GM18498 (cell line): Measurements from ENCODE around the gene E2F1.
"Not testable (repeated sequence)": the region's sequence is repeated elsewhere in the genome, so short reads cannot be mapped to it uniquely, and the experiment has no call there.

Source experiments
- ATAC-seq: cut with Tn5 transposase; IDR thresholded peaks from one replicate; pipeline ENCODE4 v1.9.1; 2021; ENCODE audit warnings: mild to moderate bottlenecking, moderate library complexity; ENCODE audit not compliant: unreplicated experiment

Gene E2F1

DNA sequence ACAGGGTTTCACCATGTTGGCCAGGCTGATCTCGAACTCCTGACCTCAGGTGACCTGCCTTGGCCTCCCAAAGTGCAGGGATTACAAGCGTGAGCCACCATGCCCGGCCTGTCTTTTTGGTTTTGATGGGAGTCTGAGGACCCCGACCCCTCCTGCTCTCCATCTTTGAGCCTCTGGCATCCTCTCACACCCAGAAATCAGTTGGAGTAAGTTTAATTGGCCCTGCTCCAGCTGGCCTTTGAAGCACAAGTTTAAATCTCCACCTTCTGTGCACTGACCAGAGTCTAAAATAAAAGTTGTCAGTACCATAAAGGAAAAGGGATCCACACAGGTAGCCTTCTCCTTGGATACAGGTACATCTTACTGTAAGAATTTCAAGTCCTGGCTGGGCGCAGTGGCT lies 40.0 kb downstream of the E2F1 start:
- no peak for ATAC-seq

DNA sequence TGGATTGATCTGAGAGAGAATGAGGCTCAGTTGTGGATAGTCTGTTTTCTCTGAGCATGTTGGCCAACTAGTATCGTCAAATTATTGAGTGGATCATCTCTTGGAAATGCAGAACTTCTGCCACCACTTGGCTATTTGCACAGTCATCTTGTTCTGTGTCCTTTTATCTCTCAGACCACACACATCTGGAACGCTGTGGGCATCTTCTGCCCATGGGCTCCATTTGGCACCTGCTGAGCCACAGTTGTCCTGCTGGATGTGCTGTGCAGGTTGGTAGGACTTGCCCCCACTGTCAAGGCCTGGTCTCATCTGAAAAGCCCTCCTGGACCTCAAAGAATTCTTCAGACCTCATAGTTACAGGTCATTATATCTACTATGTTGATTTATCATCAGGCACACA lies 40.8 kb downstream of the E2F1 start:
- ATAC-seq, result no peak

- ATAC-seq, result no peak
These were observed 41.2 kb downstream of the E2F1 start for GRCh38 chr20:33645072-33645358.

- no peak for ATAC-seq
These were observed 41.7 kb downstream of the E2F1 start for GRCh38 chr20:33644313-33645071.

GRCh38 chr20:33640287-33640686 lies 45.9 kb downstream of the E2F1 start:
- ATAC-seq, result no peak

GRCh38 chr20:33636776-33637175 lies 49.4 kb downstream of the E2F1 start:
- no peak for ATAC-seq

GRCh38 chr20:33635341-33635740 lies 50.8 kb downstream of the E2F1 start:
- no peak for ATAC-seq

- ATAC-seq, result not testable (repeated sequence)
These were observed 54.3 kb downstream of the E2F1 start for GRCh38 chr20:33631910-33632309.

- no peak for ATAC-seq
These were observed 55.7 kb downstream of the E2F1 start for GRCh38 chr20:33630507-33630906.

- ATAC-seq, result no peak
These were observed 56.2 kb downstream of the E2F1 start for GRCh38 chr20:33629979-33630378.

- ATAC-seq, result no peak
These were observed 56.7 kb downstream of the E2F1 start for GRCh38 chr20:33629533-33629932.

- no peak for ATAC-seq
These were observed 58.5 kb downstream of the E2F1 start for GRCh38 chr20:33627577-33628216.

DNA sequence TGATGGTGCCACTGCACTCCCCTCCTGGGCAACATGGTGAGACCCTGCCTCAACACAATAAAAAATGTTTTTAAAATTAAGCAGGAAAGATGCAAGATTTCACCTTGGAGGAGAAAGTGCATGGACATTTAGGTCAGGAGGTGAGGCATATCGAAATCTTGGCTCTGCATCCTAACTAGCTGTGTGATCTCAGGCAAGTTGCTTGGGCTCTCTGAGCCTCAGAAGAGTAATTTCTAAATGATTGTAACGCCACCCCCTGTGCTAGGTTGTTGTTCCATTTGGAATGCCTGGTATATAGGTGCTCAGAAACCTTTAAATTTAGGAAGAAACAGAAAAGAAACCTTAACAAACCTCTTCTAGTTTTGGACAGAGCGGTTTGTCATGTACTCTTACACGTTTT lies 60.0 kb downstream of the E2F1 start:
- no peak for ATAC-seq
